B cell (primary cell): ENCODE data around the gene OVOL3. TPM values are rescaled to one million over a fixed set of nuclear protein-coding genes. Genes with fewer than 3 reads are reported as not detected.
"Not testable (repeated sequence)": the region's sequence is repeated elsewhere in the genome, so short reads cannot be mapped to it uniquely, and the experiment has no call there.

Experiments
- ATAC-seq: fragments of 200-7000 bp; cut with Tn5 transposase; one replicate; pipeline ENCODE4 v1.10.0; 2021; ENCODE audit warnings: low read depth, mild to moderate bottlenecking, moderate number of reproducible peaks, moderate library complexity
- CTCF ChIA-PET: fragments of 350-600 bp; sonication (Branson Sonifier 250); formaldehyde crosslinking; loops from one replicate; lab custom pipeline; 2021; ENCODE audit warnings: antibody characterized with exemption, inconsistent platforms; lab: Charles Lee
- POLR2A ChIA-PET: fragments of 350-600 bp; sonication (Branson Sonifier 250); formaldehyde crosslinking; loops from one replicate; lab custom pipeline; 2021; ENCODE audit warnings: antibody characterized with exemption; lab: Charles Lee
- DNase-seq: peaks from one replicate; pipeline ENCODE4 v3.0.0; 2013
- H2AFZ ChIP-seq: 2 replicates; pipeline ENCODE4 v1.6.1; 2012; ENCODE audit warnings: mild to moderate bottlenecking, low read depth, low read length; ENCODE audit not compliant: insufficient read depth, poor library complexity, severe bottlenecking
- H3K27ac ChIP-seq, 2 donors: 1 replicate in 1 of 2; 2 replicates in 1 of 2; pipeline ENCODE4 v1.5.1; 2012 to 2013; ENCODE audit warnings: low read length in 2 of 2, mild to moderate bottlenecking in 2 of 2, moderate library complexity in 1 of 2
- H3K27me3 ChIP-seq, 4 experiments: fragments of 200-600 bp in 1 of 4; sonication (generic) in 1 of 4; replicated peaks in 1 of 4; 1 replicate in 2 of 4; 2 replicates in 2 of 4; pipeline versions ENCODE4 v1.6.1 to v1.7.0; 2013 to 2016; ENCODE audit warnings: low read length in 3 of 4, mild to moderate bottlenecking in 2 of 4, mixed read lengths in 1 of 4, moderate library complexity in 1 of 4; ENCODE audit not compliant: insufficient read depth in 4 of 4, control insufficient read depth in 3 of 4; ENCODE audit errors: control extremely low read depth in 1 of 4
- H3K36me3 ChIP-seq, 2 experiments: replicated peaks in 1 of 2; 1 replicate in 1 of 2; 2 replicates in 1 of 2; pipeline versions ENCODE4 v1.6.1 to v1.7.1; 2013; ENCODE audit warnings: low read length in 1 of 2; ENCODE audit not compliant: insufficient read depth in 2 of 2, control insufficient read depth in 1 of 2; ENCODE audit errors: control extremely low read depth in 1 of 2, extremely low read depth in 1 of 2
- H3K4me1 ChIP-seq, 2 donors: fragments of 200-600 bp in 1 of 2; sonication (generic) in 1 of 2; 1 replicate in 1 of 2; 2 replicates in 1 of 2; pipeline versions ENCODE4 v1.5.1 to v1.6.1; 2013 to 2017; ENCODE audit warnings: low read length in 2 of 2; ENCODE audit not compliant: control insufficient read depth in 2 of 2, insufficient read depth in 2 of 2
- H3K4me2 ChIP-seq: replicated peaks from 2 replicates; pipeline ENCODE3; 2012; ENCODE audit warnings: mild to moderate bottlenecking, low read depth, low read length; ENCODE audit not compliant: poor library complexity, severe bottlenecking
- H3K4me3 ChIP-seq, 5 experiments: fragments of 200-600 bp in 1 of 5; sonication (generic) in 1 of 5; 1 replicate in 3 of 5; 2 replicates in 2 of 5; pipeline versions ENCODE4 v1.5.1 to v1.7.0; 2011 to 2016; ENCODE audit warnings: low read length in 4 of 5, mild to moderate bottlenecking in 4 of 5, low read depth in 2 of 5, control low read depth in 1 of 5, moderate library complexity in 1 of 5; ENCODE audit not compliant: insufficient read depth in 1 of 5; ENCODE audit errors: control extremely low read depth in 1 of 5, extremely low read depth in 1 of 5
- H3K79me2 ChIP-seq: fragments of 200-600 bp; sonication (generic); one replicate; pipeline ENCODE4 v1.6.0; 2016; ENCODE audit warnings: low read length; ENCODE audit not compliant: control insufficient read depth, insufficient read depth
- H3K9ac ChIP-seq: fragments of 200-600 bp; sonication (generic); 2 replicates; pipeline ENCODE4 v1.6.1; 2017; ENCODE audit warnings: mild to moderate bottlenecking, low read length, moderate library complexity
- H3K9me3 ChIP-seq, 3 donors: one replicate each; pipeline versions ENCODE4 v1.6.1 to v1.7.1; 2013; ENCODE audit warnings: low read length in 2 of 3; ENCODE audit not compliant: control insufficient read depth in 2 of 3, insufficient read depth in 1 of 3; ENCODE audit errors: control extremely low read depth in 1 of 3
- H4K20me1 ChIP-seq: 2 replicates; pipeline ENCODE4 v1.6.0; 2012; ENCODE audit warnings: mild to moderate bottlenecking, low read length; ENCODE audit not compliant: insufficient read depth, control insufficient read depth, poor library complexity, severe bottlenecking
- H3K27ac Mint-ChIP-seq: one replicate; pipeline ENCODE4 v1.8.0; 2021; ENCODE audit warnings: mixed read lengths
- H3K27me3 Mint-ChIP-seq: one replicate; pipeline ENCODE4 v1.8.0; 2021; ENCODE audit warnings: mixed read lengths
- H3K4me1 Mint-ChIP-seq: one replicate; pipeline ENCODE4 v1.8.0; 2021; ENCODE audit warnings: mixed read lengths
- H3K4me3 Mint-ChIP-seq: one replicate; pipeline ENCODE4 v1.8.0; 2021; ENCODE audit warnings: mixed read lengths
- H3K9me3 Mint-ChIP-seq: one replicate; pipeline ENCODE4 v1.8.0; 2022; ENCODE audit warnings: mixed read lengths; ENCODE audit not compliant: insufficient read depth
- CTCF ChIP-seq: fragments of 200-600 bp; IDR thresholded peaks from one replicate; pipeline ENCODE4 v1.8.0; 2022; ENCODE audit warnings: antibody characterized with exemption, mild to moderate bottlenecking
- EZH2 ChIP-seq: IDR thresholded peaks from 2 replicates; pipeline ENCODE4 v1.6.1; 2012; ENCODE audit warnings: borderline replicate concordance, low read depth, mild to moderate bottlenecking, moderate library complexity, low read length; ENCODE audit not compliant: insufficient read depth, poor library complexity, severe bottlenecking
- WGBS: methylation state at CpG from one replicate; pipeline ENCODE4 v1.1.5; 2013; ENCODE audit warnings: missing lambda C conversion rate; ENCODE audit not compliant: insufficient coverage; 5-methylcytosine and 5-hydroxymethylcytosine counted together
- intact Hi-C: fragments of 100-400 bp; cut with micrococcal nuclease; formaldehyde crosslinking; loops from one replicate; pipeline ENCODE4 v1.10.0; 2022
- polyA plus RNA-seq: library from polyadenylated mRNA; depleted of rRNA; stranded (reverse); fragments of >200 nt; gene quantifications from 2 replicates; pipeline ENCODE4 v1.2.3, GENCODE V29; 2012
- total RNA-seq, 2 donors: library from RNA; stranded (reverse); fragments of 120-200 nt in 1 of 2; gene quantifications; 1 replicate in 1 of 2; 2 replicates in 1 of 2; pipeline versions ENCODE4 v1.2.3 to v1.2.4, GENCODE V29; 2013 to 2022

OVOL3 gene
- total and polyA plus RNA-seq, 2 donors (not counting 1 experiment from before 2014, with no cell fraction given) = not detected

DNA sequence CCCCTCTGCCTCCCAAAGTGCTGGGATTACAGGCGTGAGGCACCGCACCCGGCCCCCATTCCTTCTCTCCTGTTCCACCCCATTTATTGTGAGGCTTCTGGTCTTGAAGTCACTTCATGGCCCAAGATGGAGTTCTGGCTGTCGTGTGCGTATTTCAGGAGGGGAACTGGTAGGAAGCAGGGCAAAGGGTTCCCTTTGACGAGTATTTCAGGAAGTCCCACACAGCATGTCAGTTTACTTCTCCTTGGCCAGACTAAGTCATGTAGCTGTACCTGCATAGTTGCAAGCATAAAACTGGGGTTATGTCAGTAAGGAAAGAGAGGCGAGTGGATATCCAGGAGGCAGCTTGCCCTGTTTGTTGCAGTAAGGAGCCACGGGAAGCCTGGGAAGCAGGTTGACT, 46.1 kb upstream of the OVOL3 start:
- H3K27ac ChIP-seq = no peak overlapping the region
- Mint-ChIP-seq H3K27ac (no peak overlapping the region), H3K4me1 (no peaks in the 10 kb centered on the region), H3K9me3 (no peaks in the 10 kb centered on the region), H3K27me3 (no peaks in the 10 kb centered on the region), H3K4me3 (no peak overlapping the region)
- no peak for TF ChIP-seq CTCF
- no peak for TF ChIP-seq EZH2
- intact Hi-C loops = no loop called here
- H3K9ac ChIP-seq = no peak overlapping the region
- ATAC-seq (no peak), DNase-seq (no peak)
- no peaks in the 10 kb centered on the region for H3K27me3 ChIP-seq
- H3K4me3 ChIP-seq = no peak overlapping the region
- H3K4me2 ChIP-seq = no peak overlapping the region
- no peaks in the 10 kb centered on the region for H3K36me3 ChIP-seq
- CTCF ChIA-PET = no interaction called here
- POLR2A ChIA-PET = no interaction called here
- H4K20me1 ChIP-seq = no peaks in the 10 kb centered on the region
- no peaks in the 10 kb centered on the region for H3K79me2 ChIP-seq
- 97% methylated on average over 5 of the region's 8 CpGs for WGBS
- H2AFZ ChIP-seq = no peak overlapping the region
- H3K4me1 ChIP-seq = no peaks in the 10 kb centered on the region
- no peaks in the 10 kb centered on the region for H3K9me3 ChIP-seq

GRCh38 chr19:36067681-36068080, 43.3 kb upstream of the OVOL3 start:
- Histone ChIP-seq H3K9me3 (no peaks in the 10 kb centered on the region), H3K9ac (no peak overlapping the region), H3K4me3 (no peak overlapping the region), H3K4me2 (no peak overlapping the region), H4K20me1 (no peaks in the 10 kb centered on the region), H3K27ac (no peak overlapping the region), H3K36me3 (no peaks in the 10 kb centered on the region), H3K27me3 (no peaks in the 10 kb centered on the region), H3K79me2 (no peaks in the 10 kb centered on the region), H2AFZ (no peak overlapping the region), H3K4me1 (no peaks in the 10 kb centered on the region)
- no peaks in the 10 kb centered on the region for H3K9me3 Mint-ChIP-seq
- WGBS = 97% methylated on average over 10 of the region's 11 CpGs
- DNase-seq (no peak), ATAC-seq (no peak)
- TF ChIP-seq EZH2 (no peak), CTCF (no peak)
- H3K27ac Mint-ChIP-seq = no peak overlapping the region
- ChIA-PET CTCF (no interaction called here), POLR2A (interaction anchor here (0.9 kb wide), 1 partner anchor 168 kb away, joined by 5 read pairs; no protein-coding TSS in a partner anchor)
- no peaks in the 10 kb centered on the region for H3K27me3 Mint-ChIP-seq
- H3K4me1 Mint-ChIP-seq = no peaks in the 10 kb centered on the region
- intact Hi-C loops = no loop called here
- H3K4me3 Mint-ChIP-seq = no peak overlapping the region

- H3K4me3 ChIP-seq, H3K27me3 ChIP-seq, H3K4me2 ChIP-seq, POLR2A ChIA-PET, ATAC-seq, intact Hi-C loops, H3K9ac ChIP-seq, H3K27ac ChIP-seq, H3K9me3 Mint-ChIP-seq, H3K9me3 ChIP-seq, H3K4me3 Mint-ChIP-seq, CTCF ChIA-PET, H4K20me1 ChIP-seq, H3K79me2 ChIP-seq, H2AFZ ChIP-seq, H3K27me3 Mint-ChIP-seq, H3K4me1 Mint-ChIP-seq, DNase-seq, H3K36me3 ChIP-seq, H3K4me1 ChIP-seq, H3K27ac Mint-ChIP-seq: not testable (repeated sequence)
- 100% methylated on average over 11 of the region's 57 CpGs for WGBS
Observed at GRCh38 chr19:36068810-36069499, 42.0 kb upstream of the OVOL3 start.
